Mammary epithelial cell (primary cell): ENCODE results near the gene MZB1.

Experiments used
- EZH2 ChIP-seq: IDR thresholded peaks from 2 replicates; pipeline ENCODE4 v1.6.1; 2012; ENCODE audit warnings: low read length, inconsistent platforms, borderline replicate concordance
- TF ChIP-seq, protein P1 (sequence below), 2 donors: IDR thresholded peaks in 1 of 2; conservative IDR thresholded peaks in 1 of 2; 2 replicates each; pipeline ENCODE4 v1.5.1; 2011 to 2012; ENCODE audit warnings: inconsistent platforms in 2 of 2, low read length in 2 of 2, mild to moderate bottlenecking in 2 of 2, control low read depth in 1 of 2, low read depth in 1 of 2; ENCODE audit not compliant: insufficient read depth in 1 of 2; ENCODE audit errors: extremely low read depth in 1 of 2

DNA sequence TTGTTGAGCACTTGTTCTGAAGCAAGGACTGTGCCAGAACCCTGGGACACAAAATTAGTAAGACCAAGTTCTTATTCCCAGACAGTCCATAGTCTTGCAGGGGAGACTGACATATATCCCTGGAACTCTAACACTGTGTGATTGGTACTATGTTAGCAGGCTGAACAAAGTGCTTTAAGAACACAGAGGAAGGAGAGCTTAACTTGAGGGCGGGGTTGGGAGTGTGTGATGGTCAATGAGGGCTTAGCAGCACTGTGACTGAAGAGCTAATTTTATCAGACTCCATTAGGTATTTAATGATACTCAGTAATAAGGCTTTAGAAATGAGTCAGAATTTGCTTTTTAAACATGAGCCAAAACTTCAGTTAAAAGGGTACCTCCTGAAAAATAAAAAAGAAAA lies 29.1 kb upstream of the MZB1 start:
- no peak for TF ChIP-seq EZH2
- TF ChIP-seq, protein P1, sequence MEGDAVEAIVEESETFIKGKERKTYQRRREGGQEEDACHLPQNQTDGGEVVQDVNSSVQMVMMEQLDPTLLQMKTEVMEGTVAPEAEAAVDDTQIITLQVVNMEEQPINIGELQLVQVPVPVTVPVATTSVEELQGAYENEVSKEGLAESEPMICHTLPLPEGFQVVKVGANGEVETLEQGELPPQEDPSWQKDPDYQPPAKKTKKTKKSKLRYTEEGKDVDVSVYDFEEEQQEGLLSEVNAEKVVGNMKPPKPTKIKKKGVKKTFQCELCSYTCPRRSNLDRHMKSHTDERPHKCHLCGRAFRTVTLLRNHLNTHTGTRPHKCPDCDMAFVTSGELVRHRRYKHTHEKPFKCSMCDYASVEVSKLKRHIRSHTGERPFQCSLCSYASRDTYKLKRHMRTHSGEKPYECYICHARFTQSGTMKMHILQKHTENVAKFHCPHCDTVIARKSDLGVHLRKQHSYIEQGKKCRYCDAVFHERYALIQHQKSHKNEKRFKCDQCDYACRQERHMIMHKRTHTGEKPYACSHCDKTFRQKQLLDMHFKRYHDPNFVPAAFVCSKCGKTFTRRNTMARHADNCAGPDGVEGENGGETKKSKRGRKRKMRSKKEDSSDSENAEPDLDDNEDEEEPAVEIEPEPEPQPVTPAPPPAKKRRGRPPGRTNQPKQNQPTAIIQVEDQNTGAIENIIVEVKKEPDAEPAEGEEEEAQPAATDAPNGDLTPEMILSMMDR (conservative IDR thresholded peaks at IDR 0.05 in 1 of 2, IDR thresholded peaks at IDR 0.05 in 1 of 2; ENCODE audit: extremely low read depth in 1 of 2, insufficient read depth in 1 of 2, low read depth in 1 of 2, low read length in 2 of 2), result no peak
